HG03469 (cell line): ENCODE data around the gene SLC5A9.
"Not testable (repeated sequence)": the region's sequence is repeated elsewhere in the genome, so short reads cannot be mapped to it uniquely, and the experiment has no call there.

Experiments
- ATAC-seq: cut with Tn5 transposase; IDR thresholded peaks from one replicate; pipeline ENCODE4 v1.9.1; 2021; ENCODE audit warnings: mild to moderate bottlenecking, moderate library complexity, moderate number of reproducible peaks; ENCODE audit not compliant: unreplicated experiment

SLC5A9 gene

DNA sequence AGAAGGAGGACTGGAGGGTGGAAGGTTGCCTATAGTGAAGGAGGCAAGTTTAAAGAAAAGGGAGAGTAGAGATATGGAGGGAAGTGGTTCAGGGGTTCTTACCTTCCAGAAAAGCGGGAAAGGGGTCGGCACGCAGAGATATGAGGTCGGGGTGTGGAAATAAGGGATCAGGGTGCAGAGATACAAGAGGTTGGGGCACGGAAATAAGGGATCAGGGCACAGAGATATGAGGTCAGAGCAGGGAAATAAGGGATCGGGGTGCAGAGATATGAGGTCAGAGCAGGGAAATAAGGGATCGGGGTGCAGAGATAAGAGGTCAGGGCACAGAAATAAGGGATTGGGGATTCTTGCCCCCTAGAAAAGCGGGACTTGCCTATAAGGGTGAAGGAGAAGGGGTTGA is 9.1 kb upstream of the SLC5A9 start:
- ATAC-seq: not testable (repeated sequence)

DNA sequence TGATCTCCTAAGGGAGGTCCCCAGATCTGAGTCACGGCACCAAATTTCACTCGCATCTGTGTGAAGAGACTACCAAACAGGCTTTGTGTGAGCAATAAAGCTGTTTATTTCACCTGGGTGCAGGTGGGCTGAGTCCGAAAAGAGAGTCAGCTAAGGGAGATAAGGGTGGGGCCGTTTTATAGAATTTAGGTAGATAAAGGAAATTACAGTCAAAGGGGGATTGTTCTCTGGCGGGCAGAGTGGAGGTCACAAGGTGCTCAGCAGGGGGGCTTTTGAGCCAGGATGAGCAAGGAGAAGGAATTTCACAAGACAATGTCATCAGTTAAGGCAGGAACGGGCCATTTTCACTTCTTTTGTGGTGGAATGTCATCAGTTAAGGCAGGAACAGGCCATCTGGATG is 8.2 kb upstream of the SLC5A9 start:
- not testable (repeated sequence) for ATAC-seq

DNA sequence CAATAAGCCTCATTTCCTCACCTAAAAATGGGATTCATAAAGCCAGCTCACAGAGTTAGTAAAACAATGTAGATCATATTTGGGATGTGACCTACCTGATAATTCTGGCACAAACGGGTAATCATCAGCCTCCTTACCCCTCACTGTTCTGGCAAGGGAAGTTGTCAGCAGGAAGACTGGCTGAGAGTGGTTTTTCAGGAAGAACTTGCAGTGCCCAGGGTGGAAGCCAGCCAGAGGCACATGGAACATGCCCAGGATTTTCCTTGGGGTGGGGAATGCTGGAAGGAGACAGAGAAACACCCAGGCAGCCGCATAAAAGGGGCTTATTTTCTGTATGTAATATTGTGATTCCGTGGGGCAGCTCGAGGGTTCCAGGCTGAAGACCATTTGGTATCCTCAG is 7.7 kb upstream of the SLC5A9 start:
- ATAC-seq: no peak

DNA sequence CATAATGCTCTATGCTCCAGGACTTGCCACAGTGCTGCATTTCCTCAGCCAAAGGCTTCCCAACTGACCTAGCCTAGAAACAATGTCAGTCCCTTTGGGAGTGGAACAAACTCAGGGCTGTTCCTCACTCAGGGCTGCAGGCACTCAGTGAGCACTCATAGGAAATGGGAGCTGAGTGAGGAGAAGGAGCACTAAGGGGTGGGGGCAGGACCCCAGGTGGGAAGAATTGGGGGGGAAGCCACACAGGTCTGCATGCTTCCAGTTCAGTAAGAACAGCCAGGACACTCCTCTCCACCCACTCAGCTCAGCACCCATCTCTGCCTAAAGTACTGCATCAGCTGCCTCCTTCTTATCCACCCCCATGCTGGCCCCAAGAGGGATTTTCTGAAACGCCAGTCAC is 7.3 kb upstream of the SLC5A9 start:
- no peak for ATAC-seq

DNA sequence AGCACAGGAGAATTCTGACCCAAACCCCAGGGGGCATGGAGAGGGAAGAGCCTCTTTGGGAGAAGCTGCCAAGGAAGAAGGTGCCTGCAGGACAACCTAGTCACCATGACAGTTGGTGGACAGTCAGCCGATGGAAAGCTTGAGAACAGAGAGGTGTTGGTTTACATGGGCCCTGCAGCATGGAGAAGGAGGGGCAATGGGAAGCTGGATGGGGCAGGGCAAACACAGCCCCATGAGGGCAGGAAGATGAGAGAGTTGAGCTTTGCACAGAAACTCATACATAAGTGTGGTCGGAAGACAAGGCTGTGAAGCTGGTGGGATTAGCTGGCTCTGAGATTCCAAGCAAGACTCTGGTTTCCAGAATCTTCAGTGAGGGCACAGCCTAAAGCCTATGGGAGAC is 6.6 kb upstream of the SLC5A9 start:
- ATAC-seq: no peak

DNA sequence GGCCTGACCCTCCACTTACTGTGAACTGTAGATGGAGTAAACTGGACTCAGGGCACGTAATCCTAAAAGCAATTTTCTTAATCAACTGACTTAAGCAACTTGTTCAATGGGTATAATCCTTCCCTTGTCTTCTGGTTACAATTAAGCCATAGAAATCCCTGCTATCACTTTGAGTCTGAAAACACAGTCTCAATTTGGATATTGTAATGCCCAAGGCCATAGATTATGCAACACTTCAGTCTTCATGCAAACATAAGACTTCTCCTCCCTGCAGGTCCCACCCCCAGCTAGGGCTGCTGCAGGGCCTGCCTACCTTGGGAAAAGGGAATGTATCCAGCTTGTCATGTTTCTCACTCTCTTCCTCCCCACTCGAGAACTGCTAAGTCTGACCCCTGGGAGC is 6.2 kb upstream of the SLC5A9 start:
- no peak for ATAC-seq

DNA sequence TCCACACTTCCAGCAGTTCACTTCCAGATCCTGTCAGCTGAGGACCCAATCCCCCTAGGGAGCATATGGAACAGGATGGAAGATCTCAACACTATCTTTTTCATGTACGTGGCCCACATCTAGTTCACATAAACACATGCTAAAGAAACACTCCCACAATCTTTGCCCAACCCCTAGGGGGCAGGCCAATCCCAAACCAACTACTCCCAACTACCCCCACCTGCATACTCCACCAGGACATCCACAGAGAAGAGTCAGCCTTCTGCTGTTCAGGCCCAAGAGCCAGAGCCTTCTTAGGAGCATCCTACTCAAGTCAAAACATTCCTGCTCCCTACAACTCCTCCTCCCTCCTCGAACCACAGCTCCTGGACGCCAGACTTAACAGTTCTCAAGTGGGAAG is 5.6 kb upstream of the SLC5A9 start:
- no peak for ATAC-seq

DNA sequence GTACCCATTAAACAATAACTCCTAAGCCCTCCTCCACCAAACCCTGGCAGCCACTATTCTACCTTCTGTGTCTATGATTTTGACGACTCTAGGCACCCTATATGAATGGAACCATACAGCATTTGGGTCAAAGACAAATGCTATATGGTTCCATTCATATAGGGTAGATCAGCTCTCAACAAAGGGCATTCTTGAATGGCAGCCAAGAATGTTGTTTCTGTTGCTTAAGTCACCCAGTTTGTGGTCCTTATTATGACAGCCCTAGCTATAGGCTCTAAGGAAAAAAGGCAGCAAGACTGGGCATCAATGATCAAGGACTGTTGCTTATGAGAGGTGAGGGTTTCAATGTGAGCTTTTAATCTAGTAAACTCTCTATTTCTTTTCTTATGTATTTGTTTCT is 4.7 kb upstream of the SLC5A9 start:
- ATAC-seq: no peak

DNA sequence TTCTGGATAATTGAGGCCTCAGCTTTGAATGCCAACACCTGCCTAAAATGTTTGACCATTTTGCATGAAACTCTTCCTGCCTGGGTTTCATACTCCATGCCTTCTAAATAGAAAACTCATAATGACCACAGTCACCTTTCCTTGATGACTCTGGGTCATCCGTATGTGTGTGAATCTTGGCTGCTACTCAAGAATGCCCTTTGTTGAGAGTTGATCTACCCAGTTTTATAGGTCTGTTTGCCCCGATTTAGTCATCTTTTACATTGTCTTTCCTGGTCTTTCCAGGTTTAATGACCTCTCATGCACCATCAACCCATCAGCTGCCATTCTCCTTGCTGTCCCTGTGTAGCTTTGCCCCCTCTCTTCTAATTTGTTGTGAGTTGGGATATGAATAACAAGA is 2.7 kb upstream of the SLC5A9 start:
- ATAC-seq: no peak

DNA sequence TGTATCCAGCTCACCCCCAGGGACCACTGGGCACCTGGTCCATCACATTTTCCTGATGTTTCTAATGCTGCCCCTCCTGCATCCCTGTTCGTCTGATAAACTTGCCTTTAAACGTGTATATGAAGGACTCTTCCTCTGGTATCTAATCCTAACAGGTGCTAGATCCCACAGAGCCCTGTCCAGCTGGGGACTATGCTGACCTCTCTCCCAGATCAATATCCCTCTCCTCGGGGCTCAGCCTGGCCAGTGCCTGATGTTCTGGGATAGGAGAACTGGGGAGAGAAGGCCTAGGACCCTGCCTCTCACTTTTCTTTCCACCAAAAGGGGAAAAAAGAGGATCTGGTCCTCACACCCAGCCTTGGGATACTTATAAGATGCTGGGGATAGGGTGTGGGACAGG is 1.4 kb upstream of the SLC5A9 start:
- no peak for ATAC-seq

DNA sequence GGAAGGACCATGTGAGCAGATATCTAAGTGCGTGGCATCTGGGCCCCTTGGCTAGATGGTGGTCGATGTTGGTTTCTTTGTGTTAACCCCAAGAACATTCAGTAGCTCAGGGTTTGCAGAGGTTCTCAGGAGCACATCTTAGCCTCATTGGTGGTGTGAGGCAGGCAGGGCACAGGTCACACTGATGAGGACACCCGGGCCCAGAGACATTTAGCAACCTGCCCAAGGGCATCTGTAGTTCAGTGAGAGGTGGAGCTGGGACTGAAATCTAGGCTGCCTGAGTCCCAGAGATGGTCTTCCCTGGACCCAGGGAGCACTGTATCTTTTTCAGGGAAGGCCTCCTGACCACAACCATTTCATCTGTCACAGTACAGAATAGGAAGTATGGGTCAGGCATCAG is 859 bp upstream of the SLC5A9 start:
- no peak for ATAC-seq

DNA sequence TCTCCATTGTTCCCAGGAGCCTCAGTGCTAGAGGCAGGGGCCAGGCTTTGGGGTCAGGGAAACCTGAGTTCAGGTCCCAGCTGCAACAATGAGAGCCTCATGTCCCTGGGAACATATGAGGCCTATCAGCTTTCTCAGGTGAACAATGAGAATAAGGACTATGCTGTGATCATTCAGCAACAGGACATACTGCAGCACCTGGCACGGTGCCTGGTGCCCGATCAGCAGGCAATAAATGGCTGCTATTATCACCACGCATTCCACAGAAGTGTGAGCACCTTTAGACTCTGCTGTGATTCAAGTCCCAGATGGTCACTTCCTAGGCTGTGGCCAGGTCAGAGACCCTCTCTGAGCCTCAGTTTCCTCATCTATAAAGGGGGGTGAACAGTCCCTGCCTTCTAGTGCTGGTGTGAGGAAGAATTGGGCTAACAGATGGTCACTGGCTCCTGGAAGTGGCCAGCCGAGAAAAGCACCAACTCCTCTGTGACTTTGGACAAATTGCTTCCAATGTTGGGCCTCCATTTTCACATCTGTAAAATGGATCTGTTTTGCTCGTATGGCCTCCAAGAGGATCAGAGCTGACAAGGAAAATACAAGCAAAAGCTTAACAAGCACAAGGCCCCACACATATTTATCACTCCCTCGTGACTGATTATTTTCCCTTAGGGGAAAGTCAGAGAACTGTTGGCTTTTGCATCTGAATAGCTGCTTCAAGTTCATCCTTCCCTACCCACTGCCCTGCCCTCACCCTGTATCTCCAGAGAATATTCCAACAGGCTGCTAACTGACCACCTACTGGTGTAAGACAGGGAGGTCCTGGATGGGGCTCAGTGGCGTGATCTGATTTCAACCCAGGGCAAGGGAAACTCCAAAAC is 1.1 kb downstream of the SLC5A9 start:
- no peak for ATAC-seq

DNA sequence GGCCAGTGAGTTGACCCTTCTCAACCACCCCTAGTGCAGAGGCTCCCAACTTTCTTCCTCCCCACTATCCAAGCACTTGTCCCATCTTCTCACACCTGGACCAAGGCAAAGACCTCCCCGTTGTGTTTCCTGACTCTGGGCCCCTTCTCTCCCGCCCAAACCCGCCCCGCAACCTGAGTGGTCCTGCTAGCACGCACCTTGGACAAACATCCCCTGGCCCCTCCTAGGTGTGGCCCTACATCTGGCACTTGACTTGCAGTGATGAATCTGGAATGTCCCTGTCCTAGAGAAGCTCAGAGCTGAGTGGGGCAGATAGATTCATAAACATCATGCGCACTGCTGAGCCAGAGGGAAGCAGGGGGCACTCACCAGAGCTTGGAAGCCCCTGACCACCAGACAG is 2.3 kb downstream of the SLC5A9 start:
- no peak for ATAC-seq

DNA sequence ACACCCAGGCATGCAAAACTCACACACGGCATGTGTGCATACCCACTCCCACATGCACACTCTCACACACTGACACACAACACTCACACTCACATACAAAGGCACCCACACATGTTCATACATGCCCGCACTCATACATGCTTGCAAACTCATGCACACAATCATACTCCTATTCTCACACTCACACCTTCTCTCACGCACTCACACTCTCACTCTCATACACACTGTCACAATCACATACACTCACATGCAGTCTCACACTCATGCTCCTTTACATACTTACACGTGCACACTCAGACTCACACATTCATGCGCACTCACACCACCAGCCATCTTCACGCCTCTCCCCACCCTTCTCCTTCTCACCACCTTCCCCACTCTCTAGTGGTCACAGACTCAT is 3.1 kb downstream of the SLC5A9 start:
- no peak for ATAC-seq

DNA sequence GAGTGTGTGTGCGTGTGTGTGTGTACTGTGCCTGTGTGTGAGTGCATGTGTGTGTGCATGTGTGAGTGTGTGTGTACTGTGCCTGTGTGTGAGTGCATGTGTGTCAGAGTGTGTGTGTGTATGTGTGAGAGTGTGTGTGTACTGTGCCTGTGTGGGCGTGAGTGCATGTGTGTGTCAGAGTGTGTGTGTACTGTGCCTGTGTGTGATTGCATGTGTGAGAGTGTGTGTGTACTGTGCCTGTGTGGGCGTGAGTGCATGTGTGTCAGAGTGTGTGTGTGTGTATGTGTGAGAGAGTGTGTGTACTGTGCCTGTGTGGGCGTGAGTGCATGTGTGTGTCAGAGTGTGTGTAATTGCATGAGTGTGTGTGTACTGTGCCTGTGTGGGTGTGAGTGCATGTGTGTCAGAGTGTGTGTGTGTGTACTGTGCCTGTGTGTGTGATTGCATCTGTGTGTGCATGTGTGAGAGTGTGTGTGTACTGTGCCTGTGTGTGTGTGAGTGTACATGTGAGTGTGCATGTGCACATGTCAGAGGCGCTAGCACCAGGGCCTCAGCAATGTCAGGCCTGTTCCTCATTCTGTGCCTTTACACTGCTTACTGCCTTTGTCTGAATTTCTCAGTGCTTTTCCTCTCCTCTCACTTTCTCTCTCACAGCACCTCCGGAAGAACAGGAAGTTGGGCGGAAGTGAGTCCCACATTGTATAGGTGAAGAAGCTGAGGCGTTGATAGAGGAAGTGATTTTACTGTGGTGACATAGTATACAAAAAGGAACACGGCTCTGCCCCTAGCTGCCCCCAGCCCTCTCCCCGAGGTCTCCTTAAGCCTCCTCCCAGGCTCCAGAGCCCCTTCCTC is 4.9 kb downstream of the SLC5A9 start:
- ATAC-seq: no peak

DNA sequence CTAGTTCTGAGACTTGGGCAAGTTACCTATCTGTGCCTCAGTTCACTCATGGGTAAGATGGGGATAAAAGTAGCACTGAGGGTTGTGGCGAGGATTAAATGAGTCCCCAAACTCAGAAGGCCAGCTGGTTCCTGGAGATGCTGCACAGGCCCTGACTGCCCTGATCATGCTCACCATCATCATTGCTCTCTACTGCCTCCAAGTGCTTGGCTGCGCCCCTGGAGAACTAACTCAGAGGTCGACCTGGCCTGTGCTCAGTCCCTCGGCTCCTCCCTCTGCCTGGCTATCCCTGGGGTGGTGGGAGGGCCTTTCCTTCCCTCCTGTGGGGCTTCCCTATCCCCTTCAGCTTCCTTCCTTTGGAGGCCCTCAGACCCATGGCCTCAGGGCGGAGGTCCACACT is 5.6 kb downstream of the SLC5A9 start:
- no peak for ATAC-seq

DNA sequence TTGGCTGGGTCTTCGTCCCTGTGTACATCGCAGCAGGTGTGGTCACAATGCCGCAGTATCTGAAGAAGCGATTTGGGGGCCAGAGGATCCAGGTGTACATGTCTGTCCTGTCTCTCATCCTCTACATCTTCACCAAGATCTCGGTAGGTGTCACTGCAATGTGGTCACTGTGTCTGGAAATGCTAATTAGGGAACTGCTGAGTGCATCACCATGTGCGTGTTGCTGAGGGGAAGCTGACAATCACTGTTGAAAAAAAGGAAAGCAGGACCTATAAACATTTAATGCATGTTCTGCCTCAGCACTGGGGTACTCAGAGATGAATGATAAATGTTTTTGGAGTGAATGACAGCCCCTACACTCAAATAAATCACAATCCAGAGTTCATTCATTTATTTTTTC is 6.8 kb downstream of the SLC5A9 start:
- ATAC-seq: no peak

DNA sequence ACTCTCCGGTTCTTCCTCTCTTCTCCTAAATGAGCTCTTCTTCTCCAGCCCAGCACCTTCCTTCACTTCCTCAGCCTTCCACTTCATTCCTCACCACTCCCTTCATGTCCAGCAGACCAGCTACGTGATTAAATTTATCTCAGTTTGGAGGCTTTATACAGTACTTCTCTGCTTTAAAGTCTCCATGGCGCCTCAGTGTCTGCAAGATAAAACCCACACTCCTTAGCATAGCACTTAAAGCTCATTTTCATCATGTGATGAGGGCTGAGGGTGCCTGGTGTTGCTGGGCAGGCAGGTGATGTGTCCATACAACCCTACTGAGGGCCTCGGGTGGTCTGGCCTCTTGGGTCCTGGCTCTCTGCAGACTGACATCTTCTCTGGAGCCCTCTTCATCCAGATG is 7.7 kb downstream of the SLC5A9 start:
- ATAC-seq: no peak

DNA sequence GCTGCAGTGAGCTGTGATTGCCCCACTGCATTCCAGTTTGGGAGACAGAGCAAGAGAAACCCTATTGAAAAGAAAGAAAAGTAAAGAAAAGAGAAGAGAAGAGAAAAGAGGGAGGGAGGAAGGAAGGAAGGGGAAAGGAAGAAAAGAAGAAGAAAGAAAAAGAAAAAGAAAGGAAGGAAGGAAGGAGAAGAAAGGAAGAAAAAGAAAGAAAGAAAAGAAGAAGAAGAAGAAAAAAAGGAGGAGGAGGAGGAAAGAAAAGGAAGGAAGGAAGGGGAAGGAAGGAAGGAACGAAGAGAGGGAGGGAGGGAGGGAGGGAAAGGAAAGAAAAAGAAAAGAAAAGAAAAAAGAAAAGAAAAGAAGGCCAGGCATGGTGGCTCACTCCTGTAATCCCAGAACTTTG is 10.2 kb downstream of the SLC5A9 start:
- ATAC-seq: no peak

DNA sequence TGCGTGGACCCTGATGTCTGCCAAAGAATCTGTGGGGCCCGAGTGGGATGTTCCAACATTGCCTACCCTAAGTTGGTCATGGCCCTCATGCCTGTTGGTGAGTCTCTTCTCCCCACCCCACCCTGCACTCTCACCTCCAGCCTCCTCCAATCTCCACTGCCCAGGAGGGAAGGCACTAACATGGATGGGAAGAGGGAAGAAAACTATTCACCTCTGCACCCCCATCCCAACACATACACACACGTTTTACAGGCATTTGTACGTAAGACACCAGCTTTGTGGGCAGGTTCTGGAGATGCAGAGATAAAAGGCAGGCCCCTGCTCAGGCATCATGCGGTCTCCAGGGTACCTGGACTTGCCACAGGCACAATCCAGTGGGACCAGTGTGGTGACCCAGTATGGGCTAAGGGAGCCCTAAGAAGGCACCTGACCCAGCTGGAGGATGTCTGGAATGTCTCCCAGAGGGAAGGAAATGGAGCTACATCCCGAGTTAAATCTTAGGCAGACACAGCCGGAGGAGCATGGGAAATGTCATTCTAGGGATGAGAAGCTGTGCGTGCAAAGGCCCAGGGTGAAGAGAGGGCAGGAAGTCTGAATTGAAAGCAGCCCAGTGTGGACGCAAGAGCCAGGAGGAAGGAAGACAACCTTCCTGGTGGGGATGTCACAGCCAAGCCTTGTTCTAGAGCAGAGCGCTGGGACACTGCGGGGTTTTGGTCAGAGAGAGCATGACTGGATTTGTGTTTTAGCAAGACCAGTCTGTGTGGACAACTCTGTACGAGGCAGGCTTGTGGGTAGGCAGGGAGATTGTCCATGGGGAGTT is 11.4 kb downstream of the SLC5A9 start:
- no peak for ATAC-seq

DNA sequence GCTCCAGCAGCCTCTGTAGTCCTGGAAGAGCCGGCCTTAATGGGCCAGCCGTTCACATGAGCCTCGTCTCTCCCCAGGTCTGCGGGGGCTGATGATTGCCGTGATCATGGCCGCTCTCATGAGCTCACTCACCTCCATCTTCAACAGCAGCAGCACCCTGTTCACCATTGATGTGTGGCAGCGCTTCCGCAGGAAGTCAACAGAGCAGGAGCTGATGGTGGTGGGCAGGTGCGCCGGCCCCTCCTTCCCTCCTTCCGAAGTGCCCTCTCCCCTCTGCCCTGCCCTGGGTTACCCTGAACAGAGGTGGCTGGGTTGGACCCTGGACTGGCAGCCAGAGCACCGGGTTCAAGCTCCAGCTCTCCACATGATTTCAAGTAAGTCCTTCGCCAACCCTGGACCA is 13.1 kb downstream of the SLC5A9 start:
- no peak for ATAC-seq
